K562 (cell line): Measurements from ENCODE around the gene SORCS2. TPM values are rescaled to one million over a fixed set of nuclear protein-coding genes. Genes with fewer than 3 reads are reported as not detected.

Experiments
- ATAC-seq: fragments of 200-7000 bp; cut with Tn5 transposase; 3 replicates; pipeline ENCODE4 v1.9.1; 2020; ENCODE audit warnings: moderate library complexity
- BruUV-seq: library from RNA; stranded (reverse); fragments of 400-500 nt; replicated peaks from 2 replicates; lab custom pipeline; 2021; lab: Mats Ljungman, UMichigan
- CTCF ChIA-PET: fragments of 300-600 bp; formaldehyde crosslinking; extraction: SDS; loops from one replicate; lab custom pipeline; 2021; ENCODE audit warnings: low intra/inter-chr PET ratio; lab: Yijun Ruan, JAX
- POLR2A ChIA-PET: fragments of 300-600, 350-650 bp; sonication (Branson Sonifier 250); formaldehyde crosslinking; extraction: SDS; loops from one replicate; lab custom pipeline; 2021; ENCODE audit warnings: antibody characterized with exemption, inconsistent platforms; lab: Yijun Ruan, JAX
- DNase-seq, 4 experiments: peaks; one replicate each; pipeline versions ENCODE4 v3.0.0 to v3.0.0-alpha.2; 2011 to 2018; ENCODE audit warnings: low spot score in 3 of 4, mixed read lengths in 3 of 4; ENCODE audit errors: extremely low read depth in 1 of 4
- FAIRE-seq: peaks from 2 replicates; lab custom pipeline; 2011; peaks lifted over from hg19 to GRCh38; lab: Jason Lieb, UNC
- H2AFZ ChIP-seq: 2 replicates; pipeline ENCODE4 v1.6.0; 2011; ENCODE audit warnings: low read depth, low read length, control low read depth, inconsistent platforms
- H3K27ac ChIP-seq: fragments of 200-600 bp; 3 replicates; pipeline ENCODE4 v1.8.0; 2011; ENCODE audit warnings: low read depth, mild to moderate bottlenecking, control low read depth, inconsistent platforms, low read length, moderate library complexity, mixed read lengths; ENCODE audit errors: extremely low read depth
- H3K27me3 ChIP-seq, 2 experiments: fragments of 300-600 bp in 1 of 2; 2 replicates in 1 of 2; 3 replicates in 1 of 2; pipeline versions ENCODE4 v1.6.0 to v1.8.0; 2011; ENCODE audit warnings: inconsistent platforms in 2 of 2, low read length in 2 of 2, mild to moderate bottlenecking in 1 of 2, mixed read lengths in 1 of 2, moderate library complexity in 1 of 2; ENCODE audit not compliant: control insufficient read depth in 2 of 2, insufficient read depth in 2 of 2
- H3K36me3 ChIP-seq: fragments of 300-600 bp; 3 replicates; pipeline ENCODE4 v1.8.0; 2011; ENCODE audit warnings: mild to moderate bottlenecking, low read length, inconsistent platforms; ENCODE audit not compliant: control insufficient read depth, insufficient read depth
- H3K4me1 ChIP-seq, 2 experiments: fragments of 200-600 bp in 1 of 2; replicated peaks in 1 of 2; 2 replicates in 1 of 2; 3 replicates in 1 of 2; pipeline versions ENCODE4 v1.5.1 to v1.8.0; 2011; ENCODE audit warnings: inconsistent platforms in 2 of 2, low read length in 2 of 2, mild to moderate bottlenecking in 1 of 2, mixed read lengths in 1 of 2, moderate library complexity in 1 of 2; ENCODE audit not compliant: control insufficient read depth in 2 of 2, insufficient read depth in 2 of 2
- H3K4me2 ChIP-seq: 2 replicates; pipeline ENCODE4 v1.6.1; 2011; ENCODE audit warnings: low read length, control low read depth, inconsistent platforms, mixed read lengths; ENCODE audit not compliant: insufficient read depth
- H3K4me3 ChIP-seq: fragments of 200-600 bp; sonication (generic), shearing (Covaris generic); 2 replicates; pipeline ENCODE4 v1.5.1; 2016; ENCODE audit warnings: control low read depth, inconsistent platforms
- H3K79me2 ChIP-seq: fragments of 200-600 bp; 3 replicates; pipeline ENCODE4 v1.8.0; 2011; ENCODE audit warnings: low read length, inconsistent platforms; ENCODE audit not compliant: control insufficient read depth, insufficient read depth
- H3K9ac ChIP-seq, 2 experiments: 2 replicates each; pipeline versions ENCODE4 v1.6.0 to v1.6.1; 2011; ENCODE audit warnings: low read depth in 2 of 2, low read length in 2 of 2, control low read depth in 1 of 2, inconsistent platforms in 1 of 2, mild to moderate bottlenecking in 1 of 2, mixed read lengths in 1 of 2; ENCODE audit not compliant: insufficient read depth in 1 of 2
- H3K9me1 ChIP-seq: one replicate; pipeline ENCODE4 v1.6.0; 2011; ENCODE audit warnings: inconsistent platforms, mild to moderate bottlenecking, low read length, moderate library complexity; ENCODE audit not compliant: control insufficient read depth, insufficient read depth
- H3K9me3 ChIP-seq: replicated peaks from 2 replicates; pipeline ENCODE4 v1.5.1; 2011; ENCODE audit warnings: low read depth, low read length, inconsistent platforms; ENCODE audit not compliant: control insufficient read depth, insufficient read depth
- H4K20me1 ChIP-seq: replicated peaks from 2 replicates; pipeline ENCODE4 v1.6.1; 2011; ENCODE audit warnings: low read length, inconsistent platforms, mixed read lengths; ENCODE audit not compliant: control insufficient read depth, insufficient read depth
- BMI1 ChIP-seq: fragments of 150-350 bp; IDR thresholded peaks from 2 replicates; pipeline ENCODE4 v1.6.1; 2014; ENCODE audit warnings: low read length
- BRF2 ChIP-seq: IDR thresholded peaks from 3 replicates; pipeline ENCODE4 v1.6.1; 2011; ENCODE audit warnings: borderline replicate concordance, mild to moderate bottlenecking; ENCODE audit not compliant: insufficient read length, insufficient read depth
- DIDO1 ChIP-seq: fragments of 450-650 bp; IDR thresholded peaks from 2 replicates; pipeline ENCODE4 v1.6.1; 2016; ENCODE audit warnings: low read depth, missing biosample characterization, missing genetic modification characterization
- ELF1 ChIP-seq: fragments of 200-800 bp; sonication (Bioruptor generic); IDR thresholded peaks from 2 replicates; pipeline ENCODE4 v1.6.1; 2016; ENCODE audit warnings: missing genetic modification characterization, missing compliant biosample characterization
- ETV1 ChIP-seq: fragments of 450-650 bp; conservative IDR thresholded peaks from 2 replicates; pipeline ENCODE4 v1.6.1; 2016; ENCODE audit warnings: missing genetic modification characterization, control low read depth, low read depth, missing compliant biosample characterization
- MLLT1 ChIP-seq, 2 experiments: fragments of 450-650 bp; IDR thresholded peaks; 2 replicates each; pipeline ENCODE4 v1.6.1; 2016
- MTA2 ChIP-seq: fragments of 450-650 bp; IDR thresholded peaks from 2 replicates; pipeline ENCODE4 v1.6.1; 2016; ENCODE audit warnings: low read depth
- NEUROD1 ChIP-seq: fragments of 150-350 bp; IDR thresholded peaks from 2 replicates; pipeline ENCODE4 v1.6.1; 2014; ENCODE audit warnings: borderline replicate concordance, low read length, low read depth; ENCODE audit not compliant: partially characterized antibody
- POLR2G ChIP-seq: fragments of 200-400 bp; formaldehyde crosslinking; IDR thresholded peaks from 2 replicates; pipeline ENCODE4 v1.6.1; 2017; ENCODE audit warnings: low read depth, mild to moderate bottlenecking, antibody characterized with exemption, low read length, moderate library complexity
- RBM15 ChIP-seq: fragments of 200-400 bp; formaldehyde crosslinking; IDR thresholded peaks from 2 replicates; pipeline ENCODE4 v1.6.1; 2018; ENCODE audit warnings: mild to moderate bottlenecking, low read length, moderate library complexity; ENCODE audit not compliant: insufficient read depth
- RFX1 ChIP-seq: fragments of 450-650 bp; IDR thresholded peaks from 2 replicates; pipeline ENCODE4 v1.6.1; 2016; ENCODE audit warnings: mild to moderate bottlenecking, moderate library complexity
- SMAD4 ChIP-seq: fragments of 250-450 bp; sonication (Bioruptor Pico); conservative IDR thresholded peaks from 2 replicates; pipeline ENCODE4 v1.8.0; 2021; ENCODE audit warnings: inconsistent platforms, mild to moderate bottlenecking, moderate library complexity
- SMARCC2 ChIP-seq: fragments of 450-650 bp; IDR thresholded peaks from 2 replicates; pipeline ENCODE4 v1.6.1; 2017; ENCODE audit warnings: antibody characterized with exemption, moderate library complexity, mild to moderate bottlenecking, low read depth
- SRSF1 ChIP-seq: fragments of 200-400 bp; formaldehyde crosslinking; IDR thresholded peaks from 2 replicates; pipeline ENCODE4 v1.6.1; 2017; ENCODE audit warnings: mild to moderate bottlenecking, low read depth, low read length, moderate library complexity
- STAT6 ChIP-seq: sonication (generic); formaldehyde crosslinking; IDR thresholded peaks from 2 replicates; pipeline ENCODE4 v1.8.1; 2023; ENCODE audit warnings: mild to moderate bottlenecking, missing genetic modification reagents
- TEAD1 ChIP-seq, 2 experiments: fragments of 450-650 bp in 1 of 2; sonication (generic) in 1 of 2; formaldehyde crosslinking; IDR thresholded peaks; 2 replicates each; pipeline versions ENCODE4 v1.4.0 to v1.8.0; 2020 to 2022; ENCODE audit warnings: mild to moderate bottlenecking in 2 of 2, missing genetic modification reagents in 1 of 2
- ZNF121 ChIP-seq: sonication (generic); formaldehyde crosslinking; conservative IDR thresholded peaks from 2 replicates; pipeline ENCODE4 v1.8.0; 2022; ENCODE audit warnings: missing genetic modification reagents
- WGBS: fragments of 100-300 bp; shearing (Covaris generic); methylation state at CpG from one replicate; pipeline ENCODE4 v1.1.6; 2016; ENCODE audit warnings: low coverage, mixed read lengths; ENCODE audit not compliant: insufficient coverage; ENCODE audit errors: missing lambda C conversion rate; 5-methylcytosine and 5-hydroxymethylcytosine counted together
- in situ Hi-C: fragments of 300-500 bp; cut with MboI; formaldehyde crosslinking; loops from 4 replicates; pipeline ENCODE4 v1.15.0; 2018; ENCODE audit warnings: inconsistent platforms, mixed read lengths
- intact Hi-C: fragments of 100-400 bp; cut with micrococcal nuclease; formaldehyde crosslinking; loops from 2 replicates; pipeline ENCODE4 v1.14.2; 2022
- polyA plus RNA-seq, 8 experiments: library from polyadenylated mRNA; depleted of rRNA in 4 of 8; stranded (reverse) in 5 of 8; unstranded in 3 of 8; fragments of >200 nt; fragmentation: Nextera tagmentation in 2 of 8; fragmentation: Illumina TruSeq in 1 of 8; extraction: Ambion mirVana in 2 of 8; extraction: Trizol in 1 of 8; gene quantifications; 2 replicates each; pipeline versions ENCODE4 v1.2.1 to v1.2.3, GENCODE V29; 2011 to 2014; ENCODE audit warnings: inconsistent platforms in 1 of 8, missing spikeins in 1 of 8
- total RNA-seq, 7 experiments: library from RNA; depleted of rRNA in 6 of 7; stranded (reverse); fragments of >200 nt in 6 of 7; fragmentation: Illumina TruSeq in 2 of 7; extraction: Trizol in 2 of 7; gene quantifications; 2 replicates each; pipeline versions ENCODE4 v1.2.1 to v1.2.3, GENCODE V29; 2011 to 2021; ENCODE audit warnings: low replicate concordance in 1 of 7

Gene SORCS2
- total and polyA plus RNA-seq, 9 of the 15 experiments (the other 6 are each of a cell fraction or from before 2014, with no cell fraction given), result not detected

- no peak overlapping the region for H3K27ac ChIP-seq
- no peak overlapping the region for H3K9ac ChIP-seq
- ATAC-seq (no peak), FAIRE-seq (no peak), DNase-seq (no peak)
- H3K27me3 ChIP-seq, result peaks cover 4 to 62% of the 10 kb centered on the region in 2 experiments; a peak in 3 of 5 replicates
- no peaks in the 10 kb centered on the region for H3K4me1 ChIP-seq
- intact Hi-C loops, result no loop called here
- no peak overlapping the region for H3K4me2 ChIP-seq
- in situ Hi-C loops, result no loop called here
- no peaks in the 10 kb centered on the region for H3K9me3 ChIP-seq
- no peaks in the 10 kb centered on the region; the same call in 1 of the 2 replicates for H4K20me1 ChIP-seq
- no peak overlapping the region for H2AFZ ChIP-seq
- BruUV-seq, result no TSS peak
- no peaks in the 10 kb centered on the region for H3K79me2 ChIP-seq
- H3K4me3 ChIP-seq, result no peak overlapping the region
- H3K9me1 ChIP-seq, result no peaks in the 10 kb centered on the region
- ChIA-PET POLR2A (interaction anchor here (1.1 kb wide), 1 partner anchor 10 kb away, joined by 3 read pairs; no protein-coding TSS in a partner anchor), CTCF (no interaction called here)
- WGBS, result under 1% methylated on average over 13 of the region's 17 CpGs
- H3K36me3 ChIP-seq, result no peaks in the 10 kb centered on the region
- no peak for TF ChIP-seq ELF1 (tag)
- no peak for TF ChIP-seq TEAD1 (CRISPR knock-in tag; IDR thresholded peaks at IDR 0.05)
- TF ChIP-seq STAT6 (CRISPR knock-in tag), result no peak
- no peak for TF ChIP-seq BRF2
- TF ChIP-seq SMAD4 (CRISPR knock-in tag), result no peak
- TF ChIP-seq SRSF1, result no peak
- no peak for TF ChIP-seq RBM15
- no peak for TF ChIP-seq ETV1 (tag)
- no peak for TF ChIP-seq RFX1
- TF ChIP-seq NEUROD1, result no peak
- no peak for TF ChIP-seq MTA2
- TF ChIP-seq MLLT1 (IDR thresholded peaks at IDR 0.05), result no peak
- no peak for TF ChIP-seq POLR2G
- no peak for TF ChIP-seq SMARCC2
- no peak for TF ChIP-seq BMI1
- TF ChIP-seq DIDO1 (tag), result no peak
- no peak for TF ChIP-seq ZNF121 (CRISPR knock-in tag)
Measured at GRCh38 chr4:7309636-7310390, 117.5 kb downstream of the SORCS2 start.
